Erythroblast (primary cell): ENCODE results near the gene ADARB1.

Experiments used
- GATA1 ChIP-seq: IDR thresholded peaks from 2 replicates; pipeline ENCODE4 v1.6.1; 2011; ENCODE audit warnings: low read depth, mild to moderate bottlenecking, control low read depth, low read length, moderate library complexity
- POLR2A ChIP-seq: IDR thresholded peaks from 2 replicates; pipeline ENCODE4 v1.6.1; 2011; ENCODE audit warnings: mild to moderate bottlenecking, low read length

GRCh38 chr21:45237401-45237800 lies 163.0 kb downstream of the ADARB1 start:
- no peak for TF ChIP-seq POLR2A
- TF ChIP-seq GATA1, result no peak
